KOPT-K1 (cell line): Measurements from ENCODE around the gene TCF25.

ENCODE experiments used
- H3K27ac ChIP-seq: fragments of 200-600 bp; sonication (generic); 2 replicates; pipeline ENCODE4 v1.5.1; 2016; ENCODE audit warnings: antibody characterized with exemption, mild to moderate bottlenecking, low read depth, low read length; ENCODE audit not compliant: poor library complexity, severe bottlenecking
- H3K36me3 ChIP-seq: fragments of 200-600 bp; sonication (generic); 2 replicates; pipeline ENCODE4 v1.5.1; 2017; ENCODE audit warnings: antibody characterized with exemption, mild to moderate bottlenecking, low read length, moderate library complexity; ENCODE audit not compliant: insufficient read depth
- H3K9me3 ChIP-seq: fragments of 200-600 bp; sonication (generic); 2 replicates; pipeline ENCODE4 v1.5.1; 2017; ENCODE audit warnings: antibody characterized with exemption, low read length, mild to moderate bottlenecking; ENCODE audit not compliant: insufficient read depth, poor library complexity, severe bottlenecking

The TCF25 gene

DNA sequence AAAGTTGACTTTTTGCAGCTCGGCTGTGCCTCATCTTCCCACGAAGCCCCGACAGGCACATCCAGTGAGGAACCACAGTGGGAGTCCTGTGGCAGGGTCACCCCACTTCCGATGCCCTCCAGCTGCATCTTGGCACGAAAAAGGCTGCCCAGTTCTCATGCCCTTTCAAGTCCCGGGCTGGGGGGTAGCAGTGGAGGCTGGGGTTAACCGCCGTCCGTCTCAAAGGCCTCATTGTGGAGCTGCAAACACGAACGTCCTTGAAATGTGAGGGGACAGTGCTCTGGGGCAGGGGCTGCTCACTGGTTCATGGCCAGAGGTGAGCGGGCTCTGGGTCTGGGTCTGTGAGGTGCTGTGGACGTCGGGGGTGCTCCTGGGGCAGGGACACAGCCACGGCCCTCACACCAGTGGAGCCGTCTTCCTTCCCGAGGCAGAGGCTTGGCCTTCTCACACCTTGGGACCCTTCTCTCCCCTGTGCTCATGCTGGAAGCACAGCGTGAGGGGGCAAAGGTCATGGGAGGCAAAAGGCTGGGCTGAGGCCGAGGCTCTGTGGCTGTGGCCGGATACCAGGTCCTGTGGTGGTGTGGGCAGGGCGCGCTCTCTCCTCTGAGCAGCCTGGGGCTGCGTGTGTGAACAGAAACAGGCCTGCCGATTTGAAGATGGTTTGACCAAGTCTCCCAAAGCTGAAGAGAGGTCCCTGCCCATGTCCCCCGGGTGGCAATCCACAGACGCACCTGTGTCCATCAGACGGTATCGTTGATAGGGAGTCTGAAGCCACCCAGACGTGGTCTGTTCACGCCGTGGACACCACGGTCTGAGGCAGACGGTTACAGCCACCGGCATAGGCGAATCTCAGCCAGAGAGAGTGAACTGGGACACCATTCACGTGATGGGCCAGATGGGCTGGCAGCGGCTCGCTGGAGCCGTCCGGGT is 42.2 kb downstream of the TCF25 start:
- no peak overlapping the region for H3K27ac ChIP-seq
- no peaks in the 10 kb centered on the region for H3K9me3 ChIP-seq
- peaks cover 33% of the 10 kb centered on the region for H3K36me3 ChIP-seq

DNA sequence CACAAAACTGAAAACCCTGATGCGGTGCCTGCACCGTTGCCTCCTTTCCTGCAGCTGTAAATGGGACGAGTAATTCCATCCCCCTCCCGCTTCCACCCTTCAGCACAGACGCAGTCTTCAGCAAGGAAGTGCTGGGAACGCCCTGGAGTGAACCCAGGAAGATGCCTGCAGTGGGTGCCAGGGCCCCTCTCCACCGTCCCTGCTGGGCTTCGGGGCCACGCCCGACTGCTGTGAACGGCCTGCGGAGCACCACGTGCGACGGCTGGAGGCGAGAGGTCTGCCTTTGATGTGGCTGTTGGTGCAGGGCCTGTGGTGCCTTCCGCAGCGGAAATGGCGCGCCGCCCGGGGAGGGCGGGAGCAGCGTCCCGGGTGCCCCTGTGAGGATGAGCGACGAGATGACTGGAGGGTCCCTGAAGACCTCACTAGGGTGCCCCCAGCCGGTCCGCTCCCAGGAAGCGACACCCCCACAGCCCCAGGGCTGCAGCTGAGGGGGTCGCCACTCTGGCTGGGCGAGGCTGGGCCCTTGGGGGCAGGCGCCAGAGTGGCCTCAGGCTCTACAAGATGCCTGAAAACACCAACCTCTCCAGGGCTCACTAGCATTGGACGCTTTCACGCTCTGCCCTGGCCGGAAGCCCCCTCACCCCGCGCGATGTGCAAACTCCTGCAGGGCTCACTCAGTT is 44.5 kb downstream of the TCF25 start:
- H3K27ac ChIP-seq = no peak overlapping the region
- H3K36me3 ChIP-seq = peaks cover 10% of the 10 kb centered on the region
- no peaks in the 10 kb centered on the region for H3K9me3 ChIP-seq

DNA sequence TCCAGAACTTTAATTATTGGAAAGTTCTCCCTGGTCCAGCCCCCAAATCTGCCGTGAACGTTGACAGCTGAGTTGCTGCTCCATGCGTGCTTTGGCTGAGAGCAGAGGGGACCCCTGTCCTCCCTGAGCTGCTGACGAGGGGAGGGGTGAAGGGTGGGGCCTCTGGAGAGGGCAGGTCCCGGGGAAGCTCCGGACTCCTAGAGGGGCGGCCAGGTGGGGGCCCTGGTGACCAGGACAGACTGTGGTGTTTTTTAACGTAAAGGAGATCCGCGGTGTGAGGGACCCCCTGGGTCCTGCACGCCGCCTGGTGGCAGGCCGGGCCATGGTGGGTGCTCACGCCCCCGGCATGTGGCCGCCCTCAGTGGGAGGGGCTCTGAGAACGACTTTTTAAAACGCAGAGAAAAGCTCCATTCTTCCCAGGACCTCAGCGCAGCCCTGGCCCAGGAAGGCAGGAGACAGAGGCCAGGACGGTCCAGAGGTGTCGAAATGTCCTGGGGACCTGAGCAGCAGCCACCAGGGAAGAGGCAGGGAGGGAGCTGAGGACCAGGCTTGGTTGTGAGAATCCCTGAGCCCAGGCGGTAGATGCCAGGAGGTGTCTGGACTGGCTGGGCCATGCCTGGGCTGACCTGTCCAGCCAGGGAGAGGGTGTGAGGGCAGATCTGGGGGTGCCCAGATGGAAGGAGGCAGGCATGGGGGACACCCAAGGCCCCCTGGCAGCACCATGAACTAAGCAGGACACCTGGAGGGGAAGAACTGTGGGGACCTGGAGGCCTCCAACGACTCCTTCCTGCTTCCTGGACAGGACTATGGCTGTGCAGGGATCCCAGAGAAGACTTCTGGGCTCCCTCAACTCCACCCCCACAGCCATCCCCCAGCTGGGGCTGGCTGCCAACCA is 45.3 kb downstream of the TCF25 start, which contains the start of gene MC1R:
MC1R (plus strand) TSS at position 410 of the 895 bp plus-strand sequence; CDS start at position 807, 397 bp downstream.
- no peak within 1 kb of the TSS for H3K27ac ChIP-seq
- H3K36me3 ChIP-seq = peaks cover 2% of the 10 kb centered on the region
- no peaks in the 10 kb centered on the region for H3K9me3 ChIP-seq

DNA sequence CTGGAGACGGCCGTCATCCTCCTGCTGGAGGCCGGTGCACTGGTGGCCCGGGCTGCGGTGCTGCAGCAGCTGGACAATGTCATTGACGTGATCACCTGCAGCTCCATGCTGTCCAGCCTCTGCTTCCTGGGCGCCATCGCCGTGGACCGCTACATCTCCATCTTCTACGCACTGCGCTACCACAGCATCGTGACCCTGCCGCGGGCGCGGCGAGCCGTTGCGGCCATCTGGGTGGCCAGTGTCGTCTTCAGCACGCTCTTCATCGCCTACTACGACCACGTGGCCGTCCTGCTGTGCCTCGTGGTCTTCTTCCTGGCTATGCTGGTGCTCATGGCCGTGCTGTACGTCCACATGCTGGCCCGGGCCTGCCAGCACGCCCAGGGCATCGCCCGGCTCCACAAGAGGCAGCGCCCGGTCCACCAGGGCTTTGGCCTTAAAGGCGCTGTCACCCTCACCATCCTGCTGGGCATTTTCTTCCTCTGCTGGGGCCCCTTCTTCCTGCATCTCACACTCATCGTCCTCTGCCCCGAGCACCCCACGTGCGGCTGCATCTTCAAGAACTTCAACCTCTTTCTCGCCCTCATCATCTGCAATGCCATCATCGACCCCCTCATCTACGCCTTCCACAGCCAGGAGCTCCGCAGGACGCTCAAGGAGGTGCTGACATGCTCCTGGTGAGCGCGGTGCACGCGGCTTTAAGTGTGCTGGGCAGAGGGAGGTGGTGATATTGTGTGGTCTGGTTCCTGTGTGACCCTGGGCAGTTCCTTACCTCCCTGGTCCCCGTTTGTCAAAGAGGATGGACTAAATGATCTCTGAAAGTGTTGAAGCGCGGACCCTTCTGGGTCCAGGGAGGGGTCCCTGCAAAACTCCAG is 46.4 kb downstream of the TCF25 start:
- no peak overlapping the region for H3K27ac ChIP-seq
- H3K9me3 ChIP-seq = no peaks in the 10 kb centered on the region
- no peaks in the 10 kb centered on the region for H3K36me3 ChIP-seq

DNA sequence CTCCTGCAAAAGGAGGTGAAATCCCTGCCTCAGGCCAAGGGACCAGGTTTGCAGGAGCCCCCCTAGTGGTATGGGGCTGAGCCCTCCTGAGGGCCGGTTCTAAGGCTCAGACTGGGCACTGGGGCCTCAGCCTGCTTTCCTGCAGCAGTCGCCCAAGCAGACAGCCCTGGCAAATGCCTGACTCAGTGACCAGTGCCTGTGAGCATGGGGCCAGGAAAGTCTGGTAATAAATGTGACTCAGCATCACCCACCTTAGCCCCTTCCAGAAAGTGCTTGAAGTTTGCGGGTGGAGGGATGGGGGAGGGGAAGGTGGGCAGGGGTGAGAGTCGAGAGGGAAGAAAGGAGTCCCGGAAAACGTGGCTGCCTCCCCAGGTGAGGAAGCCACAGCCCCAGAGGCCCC is 47.3 kb downstream of the TCF25 start:
- H3K27ac ChIP-seq = no peak overlapping the region
- no peaks in the 10 kb centered on the region for H3K9me3 ChIP-seq
- no peaks in the 10 kb centered on the region for H3K36me3 ChIP-seq

DNA sequence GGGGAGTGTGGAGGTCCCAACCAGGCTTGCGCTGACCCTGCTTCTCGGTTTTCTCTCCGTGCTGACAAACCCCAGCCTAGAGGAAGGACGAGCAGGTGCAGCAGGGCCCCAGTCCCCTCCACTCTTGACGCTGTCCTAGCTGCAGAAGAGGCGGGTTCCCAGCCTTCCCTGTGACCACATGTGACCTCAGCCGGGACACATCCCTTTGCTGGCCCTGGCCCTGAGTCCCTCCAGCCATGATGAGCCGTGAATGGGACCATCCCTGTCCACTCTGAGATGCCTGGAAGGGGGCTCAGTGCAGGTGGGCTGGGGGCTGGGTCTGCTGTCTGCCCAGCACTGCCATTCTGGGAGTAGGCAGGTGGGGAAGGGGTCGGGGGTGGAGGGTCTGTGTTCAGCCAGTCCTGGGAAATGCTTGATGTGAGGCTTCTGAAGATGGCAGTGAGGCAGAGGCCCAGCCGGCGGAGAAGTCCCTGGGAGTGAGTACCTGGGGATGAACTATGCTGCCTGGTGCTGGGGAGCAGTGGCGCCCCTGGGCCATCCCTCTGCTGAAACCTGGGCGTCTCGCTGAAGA is 47.8 kb downstream of the TCF25 start:
- no peaks in the 10 kb centered on the region for H3K36me3 ChIP-seq
- H3K9me3 ChIP-seq = no peaks in the 10 kb centered on the region
- no peak overlapping the region for H3K27ac ChIP-seq

DNA sequence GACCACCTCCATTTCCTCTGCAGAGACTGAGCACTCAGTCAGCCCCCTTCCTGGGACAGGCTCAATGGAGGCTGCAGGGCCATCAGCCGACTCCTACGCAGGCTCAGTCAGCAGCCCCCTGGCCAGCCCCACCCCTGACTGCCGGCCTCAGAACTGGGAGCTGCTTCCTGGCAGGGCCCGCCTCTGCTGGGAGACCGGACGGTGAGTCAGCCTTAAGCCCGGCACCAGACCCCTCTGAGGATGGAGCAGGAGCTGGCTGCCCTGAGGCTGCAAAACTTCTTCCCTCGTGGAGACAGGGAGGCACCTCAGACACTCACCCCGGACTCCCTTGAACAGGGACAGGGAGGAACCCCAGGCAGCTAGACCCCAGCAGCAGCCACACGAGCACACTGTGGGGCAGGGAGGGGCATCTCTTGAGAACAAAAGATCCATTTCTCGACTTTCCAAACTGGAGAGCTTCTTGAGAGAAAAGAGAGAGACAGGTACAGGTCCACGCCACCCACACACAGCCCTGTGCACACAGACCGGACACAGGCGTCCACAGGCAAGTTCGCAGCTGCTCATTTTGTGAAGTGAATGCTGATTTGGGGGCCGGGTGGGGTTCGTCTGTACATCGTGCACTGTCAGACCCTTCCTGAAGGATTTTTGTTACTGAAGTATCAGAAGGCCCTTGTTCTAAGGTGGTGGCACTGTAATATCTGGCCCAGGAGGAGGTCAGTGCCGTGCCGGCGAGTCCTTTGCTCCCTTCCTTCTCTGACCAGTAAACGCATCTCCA is 48.5 kb downstream of the TCF25 start:
- no peaks in the 10 kb centered on the region for H3K9me3 ChIP-seq
- no peak overlapping the region for H3K27ac ChIP-seq
- no peaks in the 10 kb centered on the region for H3K36me3 ChIP-seq

DNA sequence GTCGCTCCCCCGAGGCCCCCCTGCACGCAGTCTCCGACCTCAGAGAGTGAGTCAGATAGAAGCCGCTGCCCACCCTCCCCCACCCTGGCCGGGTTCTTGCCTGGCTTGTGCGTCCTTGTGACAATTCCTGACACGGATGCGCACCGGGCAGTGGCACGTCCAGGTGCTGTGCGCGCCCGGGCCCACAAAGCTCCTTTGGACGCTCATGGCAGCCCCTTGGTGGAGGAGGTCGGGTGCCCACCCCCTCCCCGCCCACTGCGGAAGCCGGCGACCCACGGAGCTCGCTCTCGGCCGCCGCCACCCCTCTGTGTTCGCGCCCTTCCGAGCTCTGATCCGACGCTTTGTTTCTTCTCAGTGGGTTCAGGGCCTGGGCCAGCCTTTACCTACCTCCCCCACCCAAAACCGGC is 49.1 kb downstream of the TCF25 start:
- no peaks in the 10 kb centered on the region for H3K36me3 ChIP-seq
- no peaks in the 10 kb centered on the region for H3K9me3 ChIP-seq
- H3K27ac ChIP-seq = no peak overlapping the region

DNA sequence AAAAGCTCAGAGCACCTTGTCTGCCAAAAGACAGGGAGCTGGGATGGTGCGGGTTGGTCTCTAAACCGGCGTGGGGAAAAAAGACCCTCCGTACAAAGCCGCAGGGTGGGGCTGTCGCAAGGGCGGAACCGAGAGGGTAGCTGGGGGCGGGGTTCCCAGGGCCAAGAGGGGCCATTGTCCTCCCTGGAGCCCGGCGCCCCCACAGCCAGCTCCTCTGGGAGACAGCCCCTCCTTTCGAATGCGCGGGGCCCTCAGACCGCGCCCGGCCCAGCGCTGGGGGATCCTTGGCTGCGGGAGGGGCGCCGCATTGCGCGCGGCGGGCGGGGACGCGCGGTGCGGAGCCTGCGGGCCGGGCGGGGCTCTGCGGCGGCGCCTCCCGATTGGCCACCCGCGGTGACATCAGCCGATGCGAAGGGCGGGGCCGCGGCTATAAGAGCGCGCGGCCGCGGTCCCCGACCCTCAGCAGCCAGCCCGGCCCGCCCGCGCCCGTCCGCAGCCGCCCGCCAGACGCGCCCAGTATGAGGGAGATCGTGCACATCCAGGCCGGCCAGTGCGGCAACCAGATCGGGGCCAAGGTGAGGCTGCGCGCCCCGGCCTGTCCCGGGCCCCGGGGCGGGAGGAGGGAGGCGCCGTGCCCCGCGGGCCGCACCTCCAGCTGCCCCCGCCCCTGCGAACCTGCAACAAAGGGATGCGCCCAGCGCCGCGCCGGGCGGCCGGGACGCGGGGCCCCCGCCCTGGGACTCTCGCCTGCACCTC is 49.7 kb downstream of the TCF25 start, which contains the start of gene TUBB3:
TUBB3 (plus strand) TSS at position 459 of the 756 bp plus-strand sequence; CDS start at position 519, 60 bp downstream.
- H3K27ac ChIP-seq = no peak within 1 kb of the TSS
- H3K9me3 ChIP-seq = no peaks in the 10 kb centered on the region
- no peaks in the 10 kb centered on the region for H3K36me3 ChIP-seq

DNA sequence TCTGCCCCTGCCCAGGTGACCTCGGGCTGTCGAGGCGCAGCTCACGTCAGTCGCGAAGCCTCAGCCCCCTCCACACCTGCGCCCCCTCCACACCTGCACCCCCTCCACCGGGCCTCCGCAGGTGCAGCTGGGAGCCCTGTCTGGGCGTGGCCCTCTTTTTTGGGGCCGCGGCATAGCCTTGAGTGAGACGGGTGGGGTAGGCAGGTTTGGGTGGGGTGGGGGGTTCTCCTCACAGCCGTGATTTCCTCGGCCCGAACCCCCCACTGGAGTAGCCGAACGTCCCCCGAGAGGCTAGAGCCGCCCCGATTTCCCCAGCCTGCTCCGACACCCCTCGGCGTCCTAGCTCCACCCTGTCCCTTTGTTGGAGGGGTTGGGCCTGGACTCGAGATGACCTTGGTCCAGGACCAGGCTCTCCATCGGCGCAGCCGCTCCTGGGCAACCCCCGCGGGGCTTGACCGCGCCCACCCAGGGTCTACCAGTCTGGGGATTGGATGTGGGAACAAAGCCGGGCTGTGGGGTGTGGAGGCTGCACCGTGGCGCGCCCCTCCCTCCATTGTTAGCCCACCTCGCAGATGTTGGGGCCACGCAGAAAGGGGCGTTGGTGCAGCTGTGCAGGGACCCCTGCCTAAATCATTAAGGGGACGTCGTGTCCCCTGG is 50.4 kb downstream of the TCF25 start:
- no peaks in the 10 kb centered on the region for H3K9me3 ChIP-seq
- no peak overlapping the region for H3K27ac ChIP-seq
- no peaks in the 10 kb centered on the region for H3K36me3 ChIP-seq

DNA sequence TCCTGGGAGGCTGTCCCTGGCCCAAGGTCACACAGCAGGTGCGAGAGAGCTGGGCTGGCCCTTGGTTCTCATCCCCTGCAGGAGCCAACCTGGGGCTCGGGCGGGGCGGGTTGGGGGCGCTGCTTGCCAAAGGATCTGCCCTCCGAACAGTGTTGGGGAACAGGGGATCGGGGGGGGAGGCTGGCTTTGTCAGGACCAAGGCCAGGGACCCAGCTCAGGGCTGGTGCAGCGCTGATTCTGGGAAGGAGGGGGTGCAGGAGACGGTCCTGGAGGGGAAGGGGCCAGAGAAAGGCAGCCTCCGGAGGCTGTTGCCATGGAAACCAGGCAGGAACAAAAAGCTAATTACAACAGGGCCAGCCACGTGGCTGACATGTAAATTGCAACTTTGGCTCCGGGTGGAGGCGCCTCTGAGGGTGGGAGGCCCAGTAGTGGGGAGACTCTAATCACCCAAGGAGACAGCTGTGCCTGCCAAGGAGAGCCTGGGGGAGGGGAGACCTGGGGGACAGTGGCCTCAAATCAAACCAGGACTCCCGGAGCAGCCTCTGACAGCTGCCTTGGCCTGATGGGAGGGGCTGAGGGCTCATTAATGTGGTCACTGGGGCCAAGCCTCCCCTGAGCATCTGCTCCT is 51.0 kb downstream of the TCF25 start:
- H3K9me3 ChIP-seq = no peaks in the 10 kb centered on the region
- H3K27ac ChIP-seq = no peak overlapping the region
- no peaks in the 10 kb centered on the region for H3K36me3 ChIP-seq

DNA sequence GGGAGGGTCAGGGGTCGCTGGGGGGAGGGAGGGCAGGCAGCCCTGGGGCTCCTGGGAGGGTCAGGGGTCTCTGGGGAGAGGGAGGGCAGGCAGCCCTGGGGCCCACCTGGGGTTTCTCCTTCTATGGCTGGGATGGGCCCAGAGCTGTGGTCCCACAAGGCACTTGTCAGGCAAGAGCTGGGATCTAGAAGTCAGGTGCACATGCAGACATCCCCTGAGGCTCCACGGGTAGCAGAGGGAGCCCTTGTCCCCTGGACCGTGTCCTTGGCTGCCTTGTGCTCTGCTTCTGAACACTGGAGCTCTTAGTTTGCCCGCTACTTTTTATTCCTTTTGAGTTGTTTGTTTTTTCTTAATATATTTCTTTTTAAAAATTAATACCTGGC is 51.5 kb downstream of the TCF25 start:
- Histone ChIP-seq H3K27ac (no peak overlapping the region), H3K36me3 (no peaks in the 10 kb centered on the region)

More for the DNA sequence above, 51.5 kb downstream of the TCF25 start:
- H3K9me3 ChIP-seq = no peaks in the 10 kb centered on the region
